GM12891 (cell line): ENCODE data around the gene RUBCN.
"Not testable (repeated sequence)": the region's sequence is repeated elsewhere in the genome, so short reads cannot be mapped to it uniquely, and the experiment has no call there.

Experiments used
- DNase-seq: peaks from one replicate; pipeline ENCODE4 v3.0.0; 2011; ENCODE audit warnings: low spot score; ENCODE audit not compliant: insufficient read length
- FAIRE-seq: peaks from 2 replicates; lab custom pipeline; 2011; peaks lifted over from hg19 to GRCh38; lab: Jason Lieb, UNC
- POLR2A ChIP-seq: IDR thresholded peaks from 2 replicates; pipeline ENCODE4 v1.6.1; 2011; ENCODE audit warnings: low read depth, low read length, control low read depth

RUBCN gene

GRCh38 chr3:197656129-197656528 is 80.6 kb downstream of the RUBCN start:
- not testable (repeated sequence) for FAIRE-seq, DNase-seq

- not testable (repeated sequence) for DNase-seq, FAIRE-seq
Observed at GRCh38 chr3:197654998-197655330, 81.7 kb downstream of the RUBCN start.

- peak; percentile 76 for FAIRE-seq
- not testable (repeated sequence) for DNase-seq
Observed at GRCh38 chr3:197654090-197654997, 82.4 kb downstream of the RUBCN start.

- FAIRE-seq, DNase-seq: not testable (repeated sequence)
Observed at GRCh38 chr3:197652860-197653259, 83.8 kb downstream of the RUBCN start.

- DNase-seq, FAIRE-seq: not testable (repeated sequence)
Observed at GRCh38 chr3:197647649-197648048, 89.1 kb downstream of the RUBCN start.

GRCh38 chr3:197647191-197647590 is 89.5 kb downstream of the RUBCN start:
- not testable (repeated sequence) for FAIRE-seq

GRCh38 chr3:197646294-197646693 is 90.4 kb downstream of the RUBCN start:
- DNase-seq, FAIRE-seq: not testable (repeated sequence)

More at GRCh38 chr3:197647191-197647590, 89.5 kb downstream of the RUBCN start:
- DNase-seq = not testable (repeated sequence)

GRCh38 chr3:197637556-197637955 is 99.1 kb downstream of the RUBCN start:
- DNase-seq, FAIRE-seq: not testable (repeated sequence)

- not testable (repeated sequence) for DNase-seq, FAIRE-seq
Observed at GRCh38 chr3:197631989-197632388, 104.7 kb downstream of the RUBCN start.

- DNase-seq, FAIRE-seq: not testable (repeated sequence)
Observed at GRCh38 chr3:197630766-197631165, 105.9 kb downstream of the RUBCN start.

GRCh38 chr3:197629286-197629685 is 107.4 kb downstream of the RUBCN start:
- not testable (repeated sequence) for DNase-seq, FAIRE-seq

- peak; percentile 38; the same call in 1 of the 2 replicates for TF ChIP-seq POLR2A
- peak; percentile 76 for DNase-seq
- FAIRE-seq = not testable (repeated sequence)
Observed at GRCh38 chr3:197627772-197628523, 108.8 kb downstream of the RUBCN start.

GRCh38 chr3:197627158-197627771 is 109.4 kb downstream of the RUBCN start:
- not testable (repeated sequence) for FAIRE-seq, DNase-seq

GRCh38 chr3:197626404-197627157 is 110.1 kb downstream of the RUBCN start:
- DNase-seq, FAIRE-seq: not testable (repeated sequence)

GRCh38 chr3:197621478-197621877 is 115.2 kb downstream of the RUBCN start:
- FAIRE-seq, DNase-seq: not testable (repeated sequence)
